IPS-20b (cell line): ENCODE results near the gene CXorf66.
"Not testable (repeated sequence)": the region's sequence is repeated elsewhere in the genome, so short reads cannot be mapped to it uniquely, and the experiment has no call there.

Experiments
- H3K27ac ChIP-seq: one replicate; pipeline ENCODE4 v1.5.1; 2013; ENCODE audit warnings: low read length
- H3K27me3 ChIP-seq: 2 replicates; pipeline ENCODE4 v1.6.1; 2013; ENCODE audit warnings: mild to moderate bottlenecking, low read length, inconsistent platforms; ENCODE audit not compliant: insufficient read depth
- H3K36me3 ChIP-seq: 2 replicates; pipeline ENCODE4 v1.6.1; 2013; ENCODE audit warnings: low read depth, mild to moderate bottlenecking, inconsistent platforms, low read length, moderate library complexity; ENCODE audit not compliant: insufficient read depth
- H3K4me1 ChIP-seq: 2 replicates; pipeline ENCODE4 v1.6.1; 2013; ENCODE audit warnings: mild to moderate bottlenecking, control low read depth, inconsistent platforms, low read length, moderate library complexity; ENCODE audit not compliant: insufficient read depth
- H3K4me3 ChIP-seq: 2 replicates; pipeline ENCODE4 v1.5.1; 2013; ENCODE audit warnings: mild to moderate bottlenecking, low read length, inconsistent platforms
- H3K9ac ChIP-seq: 2 replicates; pipeline ENCODE4 v1.6.1; 2013; ENCODE audit warnings: low read depth, mild to moderate bottlenecking, inconsistent platforms, low read length, moderate library complexity
- H3K9me3 ChIP-seq: 2 replicates; pipeline ENCODE4 v1.6.1; 2013; ENCODE audit warnings: mild to moderate bottlenecking, low read depth, low read length, inconsistent platforms; ENCODE audit not compliant: insufficient read depth

Gene CXorf66

GRCh38 chrX:139924069-139924695 is 41.1 kb downstream of the CXorf66 start:
- no peaks in the 10 kb centered on the region for H3K9me3 ChIP-seq
- no peaks in the 10 kb centered on the region for H3K27me3 ChIP-seq
- no peak overlapping the region for H3K9ac ChIP-seq
- no peak overlapping the region for H3K4me3 ChIP-seq
- no peaks in the 10 kb centered on the region; the same call in 1 of the 2 replicates for H3K4me1 ChIP-seq
- H3K36me3 ChIP-seq, result no peaks in the 10 kb centered on the region
- H3K27ac ChIP-seq, result no peak overlapping the region

GRCh38 chrX:139921142-139921541 is 44.2 kb downstream of the CXorf66 start:
- H3K4me3 ChIP-seq, H3K36me3 ChIP-seq, H3K9ac ChIP-seq, H3K9me3 ChIP-seq, H3K4me1 ChIP-seq, H3K27ac ChIP-seq, H3K27me3 ChIP-seq: not testable (repeated sequence)

GRCh38 chrX:139920316-139920715 is 45.0 kb downstream of the CXorf66 start:
- Histone ChIP-seq H3K36me3 (no peaks in the 10 kb centered on the region), H3K4me3 (no peak overlapping the region), H3K27me3 (no peaks in the 10 kb centered on the region), H3K4me1 (no peaks in the 10 kb centered on the region), H3K27ac (no peak overlapping the region), H3K9ac (no peak overlapping the region), H3K9me3 (no peaks in the 10 kb centered on the region)

GRCh38 chrX:139914421-139914820 is 50.9 kb downstream of the CXorf66 start:
- H3K4me1 ChIP-seq, result peaks cover 13% of the 10 kb centered on the region; the same call in 1 of the 2 replicates
- no peak overlapping the region for H3K9ac ChIP-seq
- H3K27me3 ChIP-seq, result no peaks in the 10 kb centered on the region
- H3K4me3 ChIP-seq, result no peak overlapping the region
- H3K9me3 ChIP-seq, result no peaks in the 10 kb centered on the region
- H3K36me3 ChIP-seq, result no peaks in the 10 kb centered on the region
- H3K27ac ChIP-seq, result no peak overlapping the region

GRCh38 chrX:139909712-139910111 is 55.6 kb downstream of the CXorf66 start:
- Histone ChIP-seq H3K36me3 (no peaks in the 10 kb centered on the region), H3K4me1 (peaks cover 13% of the 10 kb centered on the region; the same call in 1 of the 2 replicates), H3K9ac (no peak overlapping the region), H3K9me3 (no peaks in the 10 kb centered on the region), H3K4me3 (no peak overlapping the region), H3K27ac (no peak overlapping the region), H3K27me3 (no peaks in the 10 kb centered on the region)

GRCh38 chrX:139907078-139907477 is 58.2 kb downstream of the CXorf66 start:
- no peaks in the 10 kb centered on the region for H3K36me3 ChIP-seq
- H3K9me3 ChIP-seq, result no peaks in the 10 kb centered on the region
- H3K27me3 ChIP-seq, result no peaks in the 10 kb centered on the region
- no peak overlapping the region for H3K4me3 ChIP-seq
- H3K27ac ChIP-seq, result no peak overlapping the region
- no peak overlapping the region for H3K9ac ChIP-seq
- H3K4me1 ChIP-seq, result peaks cover 3% of the 10 kb centered on the region; the same call in 1 of the 2 replicates

GRCh38 chrX:139905743-139906142 is 59.6 kb downstream of the CXorf66 start:
- no peak overlapping the region for H3K27ac ChIP-seq
- no peak overlapping the region for H3K4me3 ChIP-seq
- H3K9ac ChIP-seq, result no peak overlapping the region
- H3K36me3 ChIP-seq, result no peaks in the 10 kb centered on the region
- H3K9me3 ChIP-seq, result no peaks in the 10 kb centered on the region
- H3K4me1 ChIP-seq, result no peaks in the 10 kb centered on the region; the same call in 1 of the 2 replicates
- H3K27me3 ChIP-seq, result no peaks in the 10 kb centered on the region
